Erythroblast (primary cell): ENCODE data around the gene GALK2.

Experiments used
- DNase-seq, 2 experiments: peaks; one replicate each; lab custom pipeline; 2025; lab: John Stamatoyannopoulos, UW
- GATA1 ChIP-seq: IDR thresholded peaks from 2 replicates; pipeline ENCODE4 v1.6.1; 2011; ENCODE audit warnings: low read depth, mild to moderate bottlenecking, control low read depth, low read length, moderate library complexity
- POLR2A ChIP-seq: IDR thresholded peaks from 2 replicates; pipeline ENCODE4 v1.6.1; 2011; ENCODE audit warnings: mild to moderate bottlenecking, low read length

GALK2 gene

DNA sequence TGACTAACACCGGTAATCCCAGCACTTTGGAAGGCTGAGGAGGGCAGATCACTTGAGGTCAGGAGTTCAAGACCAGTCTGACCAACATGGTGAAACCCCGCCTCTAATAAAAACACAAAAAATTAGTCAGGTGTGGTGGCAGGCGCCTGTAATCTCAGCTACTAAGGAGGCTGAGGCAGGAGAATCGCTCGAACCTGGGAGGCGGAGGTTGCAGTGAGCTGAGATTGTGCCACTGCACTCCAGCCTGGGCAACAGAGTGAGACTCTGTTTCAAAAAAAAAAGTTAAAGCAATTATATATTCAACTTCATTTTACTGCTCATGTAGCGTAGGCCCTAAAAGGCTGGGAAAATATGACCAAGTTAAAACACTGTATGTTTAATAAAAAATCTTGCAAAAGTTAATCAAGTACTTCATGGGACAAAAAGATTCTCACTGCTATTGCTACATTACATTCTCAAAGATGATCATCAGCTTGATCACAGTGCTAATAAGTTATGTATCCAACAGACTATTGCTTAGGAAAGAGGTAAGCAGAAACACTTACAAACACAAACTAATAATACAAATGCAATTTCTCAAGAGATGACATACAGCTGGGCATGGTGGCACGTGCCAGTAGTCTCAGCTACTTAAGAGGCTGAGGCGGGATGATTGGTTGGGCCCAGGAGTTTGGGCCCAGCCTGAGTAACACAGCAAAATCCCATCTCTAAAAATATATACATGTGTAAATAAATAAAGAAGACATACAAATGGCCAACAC lies 17.3 kb upstream of the GALK2 start:
- no peak for DNase-seq
- TF ChIP-seq GATA1 (no peak), POLR2A (no peak)

DNA sequence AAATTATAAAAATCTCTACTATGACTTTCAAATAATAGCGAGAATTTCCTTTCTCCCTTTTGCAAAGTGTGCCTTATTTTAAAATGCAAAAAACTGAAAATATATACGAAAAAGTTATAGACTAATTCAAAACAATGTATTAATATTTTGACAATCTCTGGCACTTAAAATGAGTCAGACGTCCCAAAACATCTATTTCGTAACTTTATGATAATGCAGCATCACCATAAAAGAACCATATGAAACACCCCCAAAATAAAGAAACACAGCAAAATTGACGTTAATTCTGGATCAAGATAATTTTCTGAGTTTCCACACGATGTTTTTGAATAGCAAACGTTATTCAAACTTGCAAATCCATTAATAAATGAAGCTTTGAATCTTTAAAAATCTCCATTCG lies 15.7 kb upstream of the GALK2 start:
- TF ChIP-seq POLR2A (no peak), GATA1 (no peak)
- peak; percentile 35 to 63 for DNase-seq

DNA sequence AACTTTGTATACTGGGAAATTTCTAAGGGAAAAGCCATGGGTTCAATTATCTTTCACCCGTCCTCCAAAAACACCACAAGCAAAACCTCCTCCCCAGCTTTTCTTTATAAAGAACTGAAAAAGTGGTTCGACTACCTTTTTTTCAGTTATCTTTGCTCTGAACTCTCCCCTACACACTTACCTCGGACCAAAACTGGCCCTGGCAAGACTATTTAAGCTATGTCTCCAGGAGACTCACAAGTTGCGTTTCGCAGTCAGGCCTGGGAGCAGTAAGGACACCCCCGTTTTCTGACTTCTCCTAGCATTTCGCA lies 15.3 kb upstream of the GALK2 start:
- no peak for DNase-seq
- TF ChIP-seq POLR2A = no peak
- TF ChIP-seq GATA1 = no peak

DNA sequence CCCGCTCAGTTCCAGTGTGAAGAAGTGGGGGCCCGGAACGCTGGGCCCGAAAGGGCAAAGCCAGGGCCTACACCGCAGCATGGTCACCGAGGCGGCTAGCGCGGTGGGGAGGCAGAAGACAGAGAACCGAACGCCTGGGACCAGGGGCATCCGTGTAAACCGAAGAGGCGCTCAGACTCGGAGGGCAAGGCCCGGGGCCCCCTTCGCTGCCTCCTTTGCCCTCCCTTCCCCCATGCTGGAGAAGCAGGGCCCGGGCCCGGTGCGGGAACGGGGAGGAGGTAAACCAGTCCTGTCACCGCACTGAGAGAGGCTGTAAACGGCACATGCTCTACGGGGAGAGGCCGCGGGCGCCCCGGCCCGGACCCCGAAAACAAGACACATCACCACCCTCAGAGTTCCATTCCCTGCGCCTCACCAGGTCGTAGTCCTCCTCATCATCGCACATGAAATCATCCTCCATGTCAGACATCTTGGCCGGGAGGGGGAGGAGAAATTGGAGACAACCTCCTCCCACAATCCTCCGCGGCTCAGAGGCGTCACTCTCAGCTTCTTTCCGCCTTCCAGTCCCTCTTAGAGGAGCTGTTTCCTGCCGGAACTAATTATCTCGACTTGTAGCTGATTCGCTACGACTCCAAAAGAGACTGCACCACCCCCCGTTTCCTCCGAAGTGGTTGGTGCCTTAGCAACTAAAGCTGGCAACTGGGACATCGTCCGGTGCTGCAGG lies 14.8 kb upstream of the GALK2 start, which contains the start of gene COPS2:
Gene COPS2, minus strand, starts transcription at position 490 of the 724 bp plus-strand sequence. Its CDS starts 21 bp downstream, at position 469.
- peak; percentile 99 for DNase-seq
- TF ChIP-seq POLR2A (peak; percentile 93), GATA1 (no peak)

DNA sequence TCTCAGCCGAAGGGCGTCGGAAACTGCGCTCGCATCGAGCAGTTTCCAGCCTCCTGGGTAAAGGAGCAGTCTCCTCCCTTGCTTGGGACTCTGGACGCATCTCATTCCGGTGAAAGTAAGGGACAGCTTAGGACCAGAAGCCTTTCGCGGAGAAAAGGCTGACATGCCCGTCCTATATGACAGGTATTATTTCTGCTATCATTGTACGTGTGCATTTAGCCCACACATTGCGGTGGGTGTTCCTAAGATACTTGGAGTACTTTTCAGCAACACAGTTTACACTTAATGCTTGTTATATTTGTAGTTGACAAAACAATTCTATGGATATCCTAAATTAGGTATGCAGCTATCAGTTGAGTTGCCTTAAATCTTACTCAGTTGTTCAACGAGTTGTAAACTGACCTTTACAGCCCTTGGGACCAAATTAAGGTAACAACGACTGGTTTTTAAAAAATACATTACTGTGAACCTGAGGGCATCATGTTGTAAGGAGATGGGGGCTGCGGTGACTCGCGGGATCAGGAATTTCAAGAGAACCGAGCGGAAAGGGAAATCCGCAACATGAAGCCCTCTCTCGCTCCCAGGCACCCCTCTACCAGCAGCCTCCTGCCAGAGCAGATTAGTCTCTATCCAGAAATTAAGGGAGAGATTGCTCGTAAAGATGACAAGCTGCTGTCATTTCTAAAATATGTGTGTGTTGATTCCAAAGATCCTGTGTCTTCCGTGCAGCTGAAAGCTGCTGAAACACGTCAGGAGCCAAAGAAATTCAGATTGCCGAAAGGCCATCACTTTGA lies 14.0 kb upstream of the GALK2 start:
- TF ChIP-seq POLR2A (peak; percentile 92), GATA1 (no peak)
- peak; percentile 66 to 67 for DNase-seq

DNA sequence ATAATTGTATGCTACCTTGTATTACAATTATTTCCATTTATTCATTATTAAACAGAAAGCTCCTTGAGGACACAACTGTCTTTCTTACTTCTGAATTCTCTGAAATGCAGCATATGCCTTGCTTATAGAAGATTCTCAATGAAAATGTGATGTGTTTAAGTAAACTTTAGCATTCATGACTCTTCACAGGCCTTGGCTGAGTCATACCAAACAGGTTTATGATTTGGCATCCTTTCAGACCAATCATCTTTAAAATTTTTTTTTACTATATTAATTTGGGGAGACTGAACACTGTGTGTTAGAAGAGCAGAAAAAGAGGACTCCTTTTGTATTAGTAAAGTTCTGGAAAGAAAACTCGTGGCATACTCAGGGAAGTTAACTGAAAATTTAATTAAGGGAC lies 6.4 kb upstream of the GALK2 start:
- no peak for DNase-seq
- TF ChIP-seq POLR2A (no peak), GATA1 (no peak)

DNA sequence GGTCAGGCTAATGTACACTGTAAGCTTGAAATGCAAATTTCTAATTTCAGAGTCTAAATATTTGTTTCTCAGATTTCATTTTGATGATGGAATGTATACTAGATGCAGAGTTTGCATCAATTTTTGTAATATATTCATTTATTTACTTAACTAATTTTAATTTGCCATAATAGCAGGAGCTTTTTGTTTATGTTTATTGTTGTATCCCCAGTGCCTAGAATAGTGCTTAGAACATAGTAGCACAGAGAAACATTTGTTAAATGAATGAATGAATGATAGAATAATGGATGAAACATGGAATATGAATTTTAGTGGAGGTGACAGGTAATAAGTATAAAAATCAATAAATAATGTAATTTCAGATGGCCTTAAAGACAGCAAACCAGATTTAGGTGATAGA lies 5.2 kb upstream of the GALK2 start:
- no peak for DNase-seq
- TF ChIP-seq POLR2A = no peak
- TF ChIP-seq GATA1 = no peak

DNA sequence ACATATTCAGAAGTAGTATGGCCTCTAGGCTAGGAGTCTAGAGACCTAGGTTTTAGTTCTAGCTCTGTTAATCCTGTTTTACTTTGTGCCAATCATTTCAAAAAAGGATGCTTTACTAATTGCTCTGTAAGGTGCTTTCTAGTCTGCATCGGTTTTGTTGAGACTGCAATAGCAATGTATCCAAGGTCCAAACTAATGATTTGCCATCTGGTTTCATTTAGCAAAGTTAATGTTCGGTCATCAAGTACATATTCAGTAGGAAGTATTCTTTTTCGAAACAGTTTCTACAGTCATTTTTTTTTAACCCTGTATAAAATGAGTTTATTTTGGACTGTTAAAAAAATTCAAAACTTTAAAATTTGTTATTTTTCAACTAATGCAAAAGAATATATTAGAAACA lies 2.0 kb upstream of the GALK2 start:
- TF ChIP-seq POLR2A = no peak
- TF ChIP-seq GATA1 = no peak
- no peak for DNase-seq

DNA sequence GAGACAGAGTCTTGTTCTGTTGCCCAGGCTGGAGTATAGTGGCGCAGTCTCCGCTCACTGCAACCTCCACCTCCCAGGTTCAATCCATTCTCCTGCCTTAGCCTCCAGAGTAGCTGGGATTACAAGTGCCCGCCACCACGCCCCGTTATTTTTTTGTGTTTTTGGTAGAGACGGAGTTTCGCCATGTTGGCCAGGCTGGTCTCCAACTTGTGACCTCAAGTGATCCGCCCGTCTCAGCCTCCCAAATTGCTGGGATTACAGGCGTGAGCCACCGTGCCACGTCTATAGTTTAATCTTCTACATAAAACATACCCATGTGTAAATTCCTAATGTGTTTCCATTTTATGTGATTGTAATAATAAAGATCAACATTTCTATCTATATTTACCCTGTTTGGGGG lies 1.7 kb downstream of the GALK2 start:
- TF ChIP-seq POLR2A = no peak
- no peak for TF ChIP-seq GATA1
- no peak for DNase-seq

DNA sequence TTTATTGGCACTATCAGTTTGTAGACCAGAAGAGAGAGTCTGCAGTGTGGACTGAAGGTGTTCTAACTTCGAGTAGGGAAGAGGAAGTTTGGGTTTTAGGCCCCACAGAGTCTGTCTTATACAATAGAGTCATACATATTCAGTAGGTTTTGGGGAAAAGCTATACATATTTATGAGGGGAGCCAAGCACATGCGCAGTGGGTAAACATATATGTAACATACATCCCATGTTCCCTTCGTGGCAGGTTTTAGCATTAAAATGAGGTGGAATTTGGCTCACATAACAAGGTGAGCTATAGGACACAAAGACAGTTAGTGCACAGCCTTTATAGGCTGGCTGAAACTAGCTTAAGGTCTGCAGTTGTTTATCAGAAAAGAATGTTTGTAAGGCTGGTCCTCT lies 4.9 kb downstream of the GALK2 start:
- DNase-seq = peak; percentile 26 to 32
- TF ChIP-seq POLR2A = no peak
- no peak for TF ChIP-seq GATA1

DNA sequence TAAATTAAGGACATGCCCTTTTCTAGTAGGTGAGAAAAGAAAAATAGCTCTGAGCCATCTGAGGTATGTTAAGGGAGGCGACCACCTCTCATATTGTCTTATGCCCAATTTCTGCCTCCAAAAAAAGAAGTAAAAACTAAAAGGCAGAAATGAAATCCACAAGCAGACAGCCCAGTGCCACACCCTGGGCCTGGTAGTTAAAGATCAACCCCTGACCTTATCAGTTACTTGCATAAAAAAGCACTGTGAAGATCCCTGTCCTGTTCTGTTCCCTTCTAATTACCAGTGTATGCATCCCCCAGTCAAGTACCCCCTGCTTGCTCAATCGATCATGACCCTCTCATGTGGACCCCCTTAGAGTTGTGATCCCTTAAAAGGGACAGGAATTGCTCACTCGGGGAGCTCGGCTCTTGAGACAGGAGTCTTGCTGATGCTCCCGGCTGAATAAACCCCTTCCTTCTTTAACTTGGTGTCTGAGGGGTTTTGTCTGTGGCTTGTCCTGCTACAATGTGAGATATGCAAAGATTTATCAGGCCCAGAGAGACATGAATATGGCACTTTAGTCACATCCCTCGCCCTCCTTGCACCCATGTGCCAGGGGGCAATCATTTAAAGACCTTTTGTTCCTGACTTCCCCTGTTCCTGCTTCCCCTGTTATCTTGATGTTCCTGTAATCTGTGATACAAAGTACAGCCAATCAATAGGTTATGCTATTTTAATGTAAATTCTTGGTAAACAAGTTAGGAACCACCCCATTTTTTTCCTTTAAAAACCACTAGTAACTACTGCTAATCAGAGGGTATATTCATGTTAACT lies 5.7 kb downstream of the GALK2 start:
- peak in 1 of 2 experiments; percentile 43 for DNase-seq

DNA sequence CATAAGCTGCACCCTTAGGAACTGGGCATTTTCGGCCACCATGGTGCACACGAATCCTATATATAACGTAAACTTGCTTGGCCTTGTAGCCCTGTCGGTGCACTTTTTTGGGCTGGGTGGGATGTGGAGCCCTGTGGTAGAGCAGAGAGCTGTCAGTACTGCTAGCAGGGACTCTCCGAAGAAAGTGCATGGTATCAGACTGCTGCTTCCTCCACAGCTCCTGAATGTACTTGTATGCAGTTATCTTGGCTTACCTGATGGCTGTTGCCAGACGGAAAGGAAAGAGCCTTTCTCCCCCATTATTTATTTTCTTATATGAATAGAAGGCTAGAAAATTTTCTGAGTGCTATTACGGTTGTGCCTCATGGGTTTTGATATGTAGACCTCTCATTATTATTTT lies 8.4 kb downstream of the GALK2 start:
- DNase-seq = peak; percentile 15 to 57
- TF ChIP-seq POLR2A = no peak
- TF ChIP-seq GATA1 = no peak

DNA sequence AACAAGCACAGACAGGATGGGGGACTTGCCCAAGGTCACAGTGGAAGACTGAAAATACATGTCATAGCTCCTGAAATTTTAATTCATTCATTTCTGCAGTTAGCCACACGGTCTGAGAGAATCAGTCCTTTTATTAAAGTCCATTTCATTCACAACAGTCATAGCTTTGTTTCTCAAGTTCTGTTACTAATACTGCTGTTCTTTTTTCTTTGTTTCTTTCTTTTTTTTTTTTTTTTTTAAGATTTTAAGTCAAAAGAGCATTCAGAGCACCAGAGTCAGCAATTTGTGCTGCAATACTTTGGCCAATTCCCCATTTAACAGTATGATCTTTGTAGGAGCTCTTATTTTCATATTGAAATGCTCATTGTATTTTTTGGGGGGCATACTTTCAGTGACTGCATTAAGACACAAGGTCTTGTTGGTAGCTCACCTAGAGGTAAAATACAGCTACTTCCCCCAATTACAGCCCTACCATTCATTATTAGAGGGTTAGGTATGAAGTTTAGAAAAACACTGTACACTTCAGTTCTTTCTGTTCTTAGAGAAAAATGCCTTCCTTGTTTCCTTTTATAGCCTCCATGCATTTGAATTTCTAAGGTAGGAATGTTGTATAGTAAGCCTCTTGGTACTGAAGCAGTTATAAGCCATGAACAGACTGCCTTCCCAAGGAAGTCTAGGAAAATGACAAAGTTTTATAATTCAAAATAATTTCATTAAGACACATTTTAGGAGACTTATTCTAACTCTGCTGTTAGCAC lies 9.6 kb downstream of the GALK2 start:
- no peak for DNase-seq
- no peak for TF ChIP-seq POLR2A
- TF ChIP-seq GATA1 = no peak
